GM18951 (cell line): Measurements from ENCODE around the gene COG6.

Experiments used
- POLR2A ChIP-seq: IDR thresholded peaks from 4 replicates; pipeline ENCODE4 v1.6.1; 2011; ENCODE audit warnings: mild to moderate bottlenecking; ENCODE audit not compliant: insufficient read length, insufficient read depth; ENCODE audit errors: extremely low read depth
- in situ Hi-C: fragments of 300-500 bp; cut with MboI; formaldehyde crosslinking; loops from one replicate; pipeline ENCODE4 v1.12.0; 2022; ENCODE audit warnings: low sequenced_read_pairs, mixed read lengths, inconsistent platforms; ENCODE audit not compliant: unreplicated experiment

The COG6 gene

GRCh38 chr13:39787086-39787487 is 131.6 kb downstream of the COG6 start:
- in situ Hi-C loops: no loop called here
- TF ChIP-seq POLR2A: no peak

GRCh38 chr13:39788102-39788501 is 132.6 kb downstream of the COG6 start:
- TF ChIP-seq POLR2A: no peak
- in situ Hi-C loops: no loop called here

- in situ Hi-C loops: no loop called here
- TF ChIP-seq POLR2A: no peak
Measured at GRCh38 chr13:39789451-39789850, 134.0 kb downstream of the COG6 start.
